ENCODE data around the gene PRAME.
"Not testable (repeated sequence)": the region's sequence is repeated elsewhere in the genome, so short reads cannot be mapped to it uniquely, and the experiment has no call there.

The PRAME gene

GRCh38 chr22:22520020-22520656 is 38.9 kb downstream of the PRAME start, which contains the start of gene ZNF280A:
ZNF280A (minus strand) TSS chr22:22520270; CDS start chr22:22515630, 4,640 bp downstream.
- DNase-seq: no peak

GRCh38 chr22:22519591-22519990 is 39.5 kb downstream of the PRAME start:
- DNase-seq: no peak

DNA sequence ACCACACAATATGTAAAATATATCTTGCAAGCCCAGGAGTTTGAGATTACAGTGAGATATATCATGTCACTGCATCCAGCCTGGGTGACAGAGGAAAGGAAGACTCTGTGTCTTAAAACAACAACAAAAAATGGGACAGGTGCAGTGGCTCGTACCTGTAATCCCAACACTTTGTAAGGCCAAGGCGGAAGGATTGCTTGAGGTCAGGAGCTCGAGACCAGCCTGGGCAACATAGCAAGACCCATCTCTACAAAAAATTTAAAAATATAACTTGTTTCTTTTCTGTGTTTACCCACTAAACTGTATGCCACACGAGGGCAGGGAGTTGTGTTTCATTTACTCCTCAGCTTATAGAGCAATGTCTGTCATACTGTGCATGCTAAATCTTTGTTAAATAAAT is 42.1 kb downstream of the PRAME start:
- DNase-seq: no peak

- no peak for DNase-seq
Observed at GRCh38 chr22:22515890-22516289, 43.2 kb downstream of the PRAME start.

DNA sequence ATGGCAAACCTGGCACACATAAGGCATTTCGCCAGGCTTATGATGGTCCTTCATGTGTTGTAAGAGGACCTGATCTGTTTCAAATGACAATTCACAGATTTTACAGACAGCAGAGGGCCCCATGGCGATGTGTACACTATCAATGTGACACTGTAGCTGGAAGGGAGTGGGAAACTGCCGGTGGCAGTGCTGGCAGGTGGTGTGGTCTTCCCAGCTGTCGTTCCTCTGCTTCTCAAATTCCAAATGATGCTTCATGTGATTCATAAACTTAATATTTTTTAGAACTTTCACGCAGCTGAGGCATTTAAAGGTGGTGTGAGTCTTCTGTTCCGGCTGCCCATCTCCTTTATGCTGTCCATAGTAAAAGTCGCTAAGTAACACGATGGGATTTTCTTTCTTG is 44.6 kb downstream of the PRAME start:
- not testable (repeated sequence) for DNase-seq

- DNase-seq: no peak
Observed at GRCh38 chr22:22513619-22514018, 45.4 kb downstream of the PRAME start.

DNA sequence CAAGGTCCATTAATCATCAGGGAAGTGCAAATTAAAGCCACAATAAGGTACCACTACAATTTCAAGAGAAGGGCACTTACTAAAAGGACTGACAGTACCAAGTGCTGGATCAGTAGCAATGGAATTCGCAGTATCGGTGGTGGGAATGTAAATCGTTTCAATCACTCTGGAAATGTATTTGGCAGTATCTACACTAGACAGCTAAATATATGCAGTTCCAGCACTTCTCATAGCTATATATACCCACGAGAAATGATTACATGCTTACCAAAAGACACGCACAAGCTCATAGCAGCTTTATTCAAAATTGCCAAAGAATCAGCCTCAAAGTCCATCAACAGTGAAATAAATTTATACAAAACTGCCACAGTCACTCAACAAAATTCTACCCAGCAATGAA is 46.1 kb downstream of the PRAME start:
- no peak for DNase-seq

DNA sequence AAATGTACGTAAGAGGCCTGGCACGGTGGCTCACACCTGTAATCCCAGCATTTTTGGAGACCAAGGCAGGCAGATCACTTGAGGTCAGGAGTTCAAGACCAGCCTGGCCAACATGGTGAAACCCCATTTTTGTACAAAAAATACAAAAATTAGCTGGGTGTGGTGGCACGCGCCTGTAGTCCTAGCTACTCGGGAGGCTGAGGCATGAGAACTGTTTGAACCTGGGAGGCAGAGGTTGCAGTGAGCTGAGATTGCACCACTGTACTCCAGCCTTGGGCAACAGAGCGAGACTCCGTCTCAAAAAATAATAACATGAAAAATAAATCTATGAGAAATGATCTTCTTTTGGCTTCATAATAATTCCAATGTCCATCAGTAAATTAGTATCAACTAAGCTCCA is 48.2 kb downstream of the PRAME start:
- DNase-seq: not testable (repeated sequence)

- not testable (repeated sequence) for DNase-seq
Observed at GRCh38 chr22:22509912-22510311, 49.2 kb downstream of the PRAME start.

GRCh38 chr22:22508274-22509176 is 50.5 kb downstream of the PRAME start, which contains the start of gene ZNF280B:
ZNF280B (minus strand) TSS chr22:22508742; CDS start chr22:22489398, 19,344 bp downstream.
- peak; percentile 84 for DNase-seq

GRCh38 chr22:22507743-22508273 is 51.3 kb downstream of the PRAME start:
- DNase-seq: no peak

DNA sequence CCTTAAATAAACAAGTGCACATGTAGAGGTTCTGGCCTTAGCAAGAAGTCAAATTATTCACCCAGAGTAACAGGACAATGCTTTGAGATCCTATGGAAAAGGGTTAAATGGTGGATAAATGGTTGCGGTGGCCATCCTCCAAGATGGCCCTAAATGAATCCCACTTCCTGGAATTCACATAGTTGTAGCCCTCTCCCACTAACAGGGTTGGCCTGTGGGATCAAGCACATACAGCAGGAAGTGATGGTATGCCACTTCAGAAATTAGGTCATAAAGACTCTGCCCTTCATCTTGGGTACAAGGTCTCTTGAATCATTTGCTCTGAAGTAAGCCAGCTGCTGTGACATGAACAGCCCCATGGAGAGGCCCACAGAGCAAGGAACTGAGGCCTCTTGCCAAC is 52.3 kb downstream of the PRAME start:
- DNase-seq: no peak

DNA sequence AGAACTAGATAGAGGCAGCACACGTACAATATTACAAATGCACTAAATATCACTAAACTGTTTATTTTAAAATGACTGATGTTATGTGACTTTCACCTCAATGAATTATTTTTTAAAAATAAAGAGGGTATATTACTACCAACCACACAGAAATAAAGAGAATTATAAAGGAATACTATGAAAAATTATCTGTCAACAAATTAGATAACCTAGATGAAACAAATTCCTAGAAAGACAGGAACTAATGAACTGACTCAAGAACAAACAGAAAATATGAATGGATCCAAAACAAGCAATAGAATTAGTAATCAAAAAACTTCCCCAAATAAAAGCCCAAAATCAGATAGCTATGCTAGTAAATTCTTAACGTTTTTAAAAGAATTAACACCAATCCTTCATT is 60.8 kb downstream of the PRAME start:
- no peak for DNase-seq
